NCI-H2107 treated with DMSO at 0.1 percent for 48 hours (cell line): Measurements from ENCODE around the gene NUDC.
A peak's percentile ranks its signal among the peaks of the same experiment; 100 is the strongest.
"Not testable (repeated sequence)": the region's sequence is repeated elsewhere in the genome, so short reads cannot be mapped to it uniquely, and the experiment has no call there.

Source experiments
- DNase-seq: peaks from one replicate; lab custom pipeline; 2025; ENCODE audit not compliant: unreplicated experiment; lab: John Stamatoyannopoulos, UW

The NUDC gene

GRCh38 chr1:26921540-26922430 lies at the start of gene NUDC:
Gene NUDC (plus strand): TSS chr1:26921743. CDS start chr1:26921849, 106 bp downstream.
- DNase-seq, result peak; percentile 93

- not testable (repeated sequence) for DNase-seq
Observed at GRCh38 chr1:26873097-26873496, 48.4 kb upstream of the NUDC start.

- no peak for DNase-seq
Observed at GRCh38 chr1:26874896-26875295, 46.6 kb upstream of the NUDC start.

GRCh38 chr1:26877326-26877725 lies 44.2 kb upstream of the NUDC start:
- DNase-seq, result no peak

GRCh38 chr1:26879793-26880192 lies 41.8 kb upstream of the NUDC start:
- DNase-seq, result no peak

- DNase-seq, result not testable (repeated sequence)
Observed at GRCh38 chr1:26881611-26882010, 39.9 kb upstream of the NUDC start.

- DNase-seq, result no peak
Observed at GRCh38 chr1:26882696-26883463, 38.7 kb upstream of the NUDC start.

GRCh38 chr1:26887125-26887524 lies 34.4 kb upstream of the NUDC start:
- DNase-seq, result no peak

- DNase-seq, result no peak
Observed at GRCh38 chr1:26888231-26888630, 33.3 kb upstream of the NUDC start.

GRCh38 chr1:26889551-26890466 lies 31.7 kb upstream of the NUDC start, which contains the start of gene GPN2:
Gene GPN2 (minus strand): TSS chr1:26890283. CDS start chr1:26890096, 187 bp downstream.
- DNase-seq, result peak; percentile 54

- no peak for DNase-seq
Observed at GRCh38 chr1:26890467-26890796, 31.1 kb upstream of the NUDC start.

GRCh38 chr1:26894263-26894662 lies 27.3 kb upstream of the NUDC start:
- DNase-seq, result no peak

- DNase-seq, result no peak
Observed at GRCh38 chr1:26897351-26897750, 24.2 kb upstream of the NUDC start.

- peak; percentile 90 for DNase-seq
Observed at GRCh38 chr1:26900001-26900814, 21.3 kb upstream of the NUDC start, which contains the start of gene GPATCH3. Gene GPATCH3 (minus strand): TSS chr1:26900467. CDS start chr1:26900442, 25 bp downstream.

- no peak for DNase-seq
Observed at GRCh38 chr1:26900815-26901511, 20.6 kb upstream of the NUDC start.

GRCh38 chr1:26907071-26907917 lies 14.2 kb upstream of the NUDC start:
- no peak for DNase-seq

GRCh38 chr1:26909951-26910342 lies 11.6 kb upstream of the NUDC start:
- no peak for DNase-seq

- DNase-seq, result no peak
Observed at GRCh38 chr1:26910343-26911160, 11.0 kb upstream of the NUDC start.
